ENCODE data around the gene MED25. TPM values are rescaled to one million over a fixed set of nuclear protein-coding genes. Genes with fewer than 3 reads are reported as not detected.

Gene MED25
- total RNA-seq, 1 experiment from 2014 or later: 89.7 TPM

DNA sequence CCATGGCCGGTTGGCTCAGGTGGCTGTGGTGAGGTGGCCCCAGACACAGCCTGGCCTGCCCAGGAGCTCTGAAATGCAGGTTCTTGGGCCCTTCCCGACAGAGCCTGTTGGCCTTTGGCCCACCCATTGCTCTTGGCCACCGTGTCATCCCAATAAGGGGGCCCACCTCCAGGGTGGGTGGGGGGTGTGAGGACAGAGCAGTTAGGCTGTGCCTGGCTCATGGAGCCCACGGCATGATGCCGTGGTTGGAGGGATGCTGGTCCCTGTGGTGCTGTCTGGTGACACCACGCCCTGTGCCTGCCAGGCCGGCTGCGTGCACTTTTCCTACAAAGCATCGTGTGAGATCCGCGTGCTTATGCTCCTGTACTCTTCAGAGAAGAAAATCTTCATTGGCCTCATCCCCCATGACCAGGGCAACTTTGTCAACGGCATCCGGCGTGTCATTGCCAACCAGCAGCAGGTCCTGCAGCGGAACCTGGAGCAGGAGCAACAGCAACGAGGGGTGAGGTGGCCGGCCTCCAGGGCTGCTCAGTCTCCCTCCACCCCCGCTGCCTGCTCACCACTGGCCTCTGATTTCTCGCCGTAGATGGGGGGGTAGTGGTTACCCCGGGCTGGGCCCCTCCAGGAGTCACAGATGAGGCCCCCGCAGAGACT, 41.7 kb downstream of the MED25 start:
- CTCF ChIA-PET: interaction anchor here (1.7 kb wide), 1 partner anchor 9 kb away, joined by 4 read pairs; no protein-coding TSS in a partner anchor
- intact Hi-C loops (cut with micrococcal nuclease; ENCODE audit: unreplicated experiment): no loop called here

DNA sequence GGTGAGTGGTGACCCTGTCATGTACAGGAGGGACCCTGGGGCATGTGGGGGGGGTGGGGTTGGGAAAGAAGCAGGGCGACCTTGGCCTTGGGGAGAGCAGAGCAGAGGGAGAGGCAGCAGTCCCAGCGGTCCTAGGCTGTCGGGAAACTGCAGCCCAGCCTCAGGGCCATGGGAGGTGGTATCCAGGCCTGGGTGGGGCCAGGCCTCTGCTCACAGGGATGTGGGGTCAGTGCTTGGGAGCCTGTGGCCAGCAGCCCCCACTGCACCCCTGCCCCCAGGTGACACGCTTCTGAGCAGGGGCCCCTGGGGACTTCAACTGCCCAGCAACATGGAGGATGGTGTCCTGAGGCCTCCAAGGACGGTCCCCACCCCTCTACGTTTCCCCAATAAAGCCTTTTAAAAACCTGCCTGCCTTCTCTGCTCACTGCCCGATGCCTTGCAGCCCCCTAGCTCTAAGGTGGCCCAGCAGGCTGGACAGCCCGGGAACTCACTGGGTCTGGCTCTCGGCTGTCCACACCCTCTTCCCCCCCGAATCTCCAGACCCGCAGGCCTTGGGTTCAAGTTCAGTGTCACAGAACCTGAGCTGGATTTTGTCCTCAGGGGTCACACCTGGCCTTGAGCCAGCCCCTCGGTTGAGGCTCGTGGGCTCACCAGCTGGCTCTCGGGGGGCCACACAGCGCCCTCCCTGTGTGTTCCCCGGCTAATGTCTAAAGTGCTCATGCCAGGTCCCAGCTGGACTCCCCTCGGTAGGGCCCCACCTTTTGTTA, 42.4 kb downstream of the MED25 start:
- CTCF ChIA-PET: no interaction called here
- no peak overlapping the region for H3K27ac Mint-ChIP-seq (ENCODE audit: unreplicated experiment)
- peaks cover 65% of the 10 kb centered on the region for H3K36me3 Mint-ChIP-seq (ENCODE audit: insufficient read depth, unreplicated experiment)
- TF ChIP-seq, protein P1, sequence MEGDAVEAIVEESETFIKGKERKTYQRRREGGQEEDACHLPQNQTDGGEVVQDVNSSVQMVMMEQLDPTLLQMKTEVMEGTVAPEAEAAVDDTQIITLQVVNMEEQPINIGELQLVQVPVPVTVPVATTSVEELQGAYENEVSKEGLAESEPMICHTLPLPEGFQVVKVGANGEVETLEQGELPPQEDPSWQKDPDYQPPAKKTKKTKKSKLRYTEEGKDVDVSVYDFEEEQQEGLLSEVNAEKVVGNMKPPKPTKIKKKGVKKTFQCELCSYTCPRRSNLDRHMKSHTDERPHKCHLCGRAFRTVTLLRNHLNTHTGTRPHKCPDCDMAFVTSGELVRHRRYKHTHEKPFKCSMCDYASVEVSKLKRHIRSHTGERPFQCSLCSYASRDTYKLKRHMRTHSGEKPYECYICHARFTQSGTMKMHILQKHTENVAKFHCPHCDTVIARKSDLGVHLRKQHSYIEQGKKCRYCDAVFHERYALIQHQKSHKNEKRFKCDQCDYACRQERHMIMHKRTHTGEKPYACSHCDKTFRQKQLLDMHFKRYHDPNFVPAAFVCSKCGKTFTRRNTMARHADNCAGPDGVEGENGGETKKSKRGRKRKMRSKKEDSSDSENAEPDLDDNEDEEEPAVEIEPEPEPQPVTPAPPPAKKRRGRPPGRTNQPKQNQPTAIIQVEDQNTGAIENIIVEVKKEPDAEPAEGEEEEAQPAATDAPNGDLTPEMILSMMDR (IDR thresholded peaks at IDR 0.05; ENCODE audit: unreplicated experiment): no peak
- H3K27me3 Mint-ChIP-seq (ENCODE audit: unreplicated experiment): no peaks in the 10 kb centered on the region
- no peaks in the 10 kb centered on the region for H3K9me3 Mint-ChIP-seq (ENCODE audit: low read depth, unreplicated experiment)
- H3K4me3 Mint-ChIP-seq (ENCODE audit: low read depth, unreplicated experiment): peak overlapping the region; percentile 5
- no peak for DNase-seq
- no TSS peak for BruUV-seq (replicated peaks)
- peaks cover 22% of the 10 kb centered on the region for H3K4me1 Mint-ChIP-seq (ENCODE audit: low read depth, unreplicated experiment)
- intact Hi-C loops (cut with micrococcal nuclease; ENCODE audit: unreplicated experiment): no loop called here

More for the DNA sequence above, 41.7 kb downstream of the MED25 start:
- Mint-ChIP-seq H3K27me3 (ENCODE audit: unreplicated experiment) (no peaks in the 10 kb centered on the region), H3K4me1 (ENCODE audit: low read depth, unreplicated experiment) (peaks cover 15% of the 10 kb centered on the region), H3K9me3 (ENCODE audit: low read depth, unreplicated experiment) (no peaks in the 10 kb centered on the region), H3K36me3 (ENCODE audit: insufficient read depth, unreplicated experiment) (peaks cover 72% of the 10 kb centered on the region), H3K27ac (ENCODE audit: unreplicated experiment) (no peak overlapping the region), H3K4me3 (ENCODE audit: low read depth, unreplicated experiment) (no peak overlapping the region)
- TF ChIP-seq, protein P1 (IDR thresholded peaks at IDR 0.05; ENCODE audit: unreplicated experiment): no peak
- no peak for DNase-seq
- no TSS peak for BruUV-seq (replicated peaks)

DNA sequence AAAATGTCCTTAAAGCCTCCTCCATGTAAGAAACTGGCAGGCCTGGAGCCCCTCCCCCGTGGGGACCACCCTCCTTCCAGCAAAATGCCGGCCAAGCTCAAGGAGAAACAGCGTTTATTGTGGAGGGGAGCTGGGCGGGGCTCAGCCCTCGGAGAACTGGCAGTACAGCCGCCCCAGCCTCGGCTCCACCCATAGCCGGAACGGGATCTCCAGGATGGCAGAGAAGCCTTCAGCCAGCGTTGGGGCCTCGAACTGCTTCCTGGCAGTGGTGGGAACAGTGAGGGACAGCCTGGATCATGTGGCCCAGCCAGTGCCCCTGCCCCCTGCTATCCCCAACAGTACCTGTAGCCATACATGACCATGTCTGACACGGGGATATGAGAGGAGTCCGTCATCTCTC, 43.0 kb downstream of the MED25 start:
- Mint-ChIP-seq H3K9me3 (ENCODE audit: low read depth, unreplicated experiment) (no peaks in the 10 kb centered on the region), H3K27me3 (ENCODE audit: unreplicated experiment) (no peaks in the 10 kb centered on the region), H3K27ac (ENCODE audit: unreplicated experiment) (no peak overlapping the region), H3K4me1 (ENCODE audit: low read depth, unreplicated experiment) (peaks cover 28% of the 10 kb centered on the region), H3K4me3 (ENCODE audit: low read depth, unreplicated experiment) (no peak overlapping the region), H3K36me3 (ENCODE audit: insufficient read depth, unreplicated experiment) (peaks cover 59% of the 10 kb centered on the region)
- intact Hi-C loops (cut with micrococcal nuclease; ENCODE audit: unreplicated experiment): no loop called here
- BruUV-seq (replicated peaks): no TSS peak
- CTCF ChIA-PET: no interaction called here
- TF ChIP-seq, protein P1 (IDR thresholded peaks at IDR 0.05; ENCODE audit: unreplicated experiment): no peak
- DNase-seq: peak; percentile 22

DNA sequence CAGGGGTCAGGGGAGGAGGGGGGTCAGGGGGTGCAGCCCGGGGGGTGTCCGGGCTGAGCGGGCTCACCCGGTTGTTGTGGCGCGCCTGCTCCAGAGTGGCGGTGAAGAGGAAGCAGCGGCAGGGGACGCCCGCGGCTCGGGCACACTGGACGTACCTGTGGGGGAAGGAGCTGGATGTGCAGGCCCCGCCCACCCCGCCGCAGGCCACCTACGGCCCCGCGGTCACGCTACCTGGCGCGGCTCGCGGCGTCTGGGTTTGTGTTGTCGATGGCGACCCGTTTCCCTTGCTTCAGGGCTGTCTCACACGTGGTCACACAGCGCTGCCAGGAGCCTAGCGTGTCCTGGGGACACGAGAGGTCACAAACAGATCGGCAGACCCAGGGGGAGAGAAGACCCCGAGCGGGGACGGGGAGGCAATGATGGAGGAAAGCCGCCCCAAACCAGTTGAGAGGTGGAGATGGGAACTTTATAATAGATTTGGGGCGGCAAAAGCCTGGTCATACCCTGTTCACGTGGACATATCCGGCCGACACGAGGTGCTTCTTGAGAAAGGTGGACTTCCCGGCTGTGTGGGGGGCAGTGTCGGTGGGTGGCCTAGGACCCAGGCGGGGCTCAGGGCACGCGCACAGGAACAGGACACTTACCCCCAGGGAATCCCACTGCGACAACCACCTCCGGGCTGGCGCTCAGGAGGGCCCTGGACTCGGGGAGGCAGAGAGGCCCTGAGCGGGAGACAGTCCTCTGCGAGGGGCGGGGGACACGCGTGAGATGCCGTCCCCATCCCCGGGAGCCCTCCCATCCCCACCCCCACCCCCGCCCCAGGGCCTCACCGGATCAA, 43.7 kb downstream of the MED25 start:
- Mint-ChIP-seq H3K9me3 (ENCODE audit: low read depth, unreplicated experiment) (no peaks in the 10 kb centered on the region), H3K36me3 (ENCODE audit: insufficient read depth, unreplicated experiment) (peaks cover 53% of the 10 kb centered on the region), H3K27me3 (ENCODE audit: unreplicated experiment) (no peaks in the 10 kb centered on the region), H3K4me1 (ENCODE audit: low read depth, unreplicated experiment) (peaks cover 34% of the 10 kb centered on the region), H3K4me3 (ENCODE audit: low read depth, unreplicated experiment) (no peak overlapping the region), H3K27ac (ENCODE audit: unreplicated experiment) (peak overlapping the region; percentile 36)
- BruUV-seq (replicated peaks): no TSS peak
- intact Hi-C loops (cut with micrococcal nuclease; ENCODE audit: unreplicated experiment): no loop called here
- TF ChIP-seq, protein P1 (IDR thresholded peaks at IDR 0.05; ENCODE audit: unreplicated experiment): no peak
- CTCF ChIA-PET: no interaction called here
- no peak for DNase-seq

Data from Calu3 (cell line).